Activated B cell treated with CpG ODN at 0.5 μM for 24 hours (primary cell): ENCODE results near the gene TSSK2. TPM values are rescaled to one million over a fixed set of nuclear protein-coding genes. Genes with fewer than 3 reads are reported as not detected.

Source experiments
- ATAC-seq: fragments of 200-7000 bp; cut with Tn5 transposase; one replicate; pipeline ENCODE4 v1.10.0; 2021; ENCODE audit warnings: low read depth, mild to moderate bottlenecking, moderate library complexity
- CTCF ChIA-PET: fragments of 350-600 bp; sonication (Branson Sonifier 250); formaldehyde crosslinking; loops from one replicate; lab custom pipeline; 2021; ENCODE audit warnings: antibody characterized with exemption; lab: Charles Lee
- POLR2A ChIA-PET: fragments of 350-600 bp; sonication (Branson Sonifier 250); formaldehyde crosslinking; loops from one replicate; lab custom pipeline; 2021; ENCODE audit warnings: antibody characterized with exemption; lab: Charles Lee
- DNase-seq: peaks from one replicate; pipeline ENCODE4 v3.0.0; 2022
- H3K27ac Mint-ChIP-seq: one replicate; pipeline ENCODE4 v1.8.0; 2020; ENCODE audit warnings: mixed read lengths
- H3K27me3 Mint-ChIP-seq: one replicate; pipeline ENCODE4 v1.8.0; 2021; ENCODE audit warnings: mixed read lengths
- H3K36me3 Mint-ChIP-seq: one replicate; pipeline ENCODE4 v1.8.0; 2021; ENCODE audit warnings: low read depth, mixed read lengths
- H3K4me1 Mint-ChIP-seq: one replicate; pipeline ENCODE4 v1.8.0; 2021; ENCODE audit warnings: mixed read lengths
- H3K4me3 Mint-ChIP-seq: one replicate; pipeline ENCODE4 v1.8.0; 2020; ENCODE audit warnings: mild to moderate bottlenecking, mixed read lengths
- H3K9me3 Mint-ChIP-seq: one replicate; pipeline ENCODE4 v1.8.0; 2020; ENCODE audit warnings: mixed read lengths
- CTCF ChIP-seq: fragments of 200-600 bp; IDR thresholded peaks from one replicate; pipeline ENCODE4 v1.8.0; 2022; ENCODE audit warnings: antibody characterized with exemption, mild to moderate bottlenecking
- intact Hi-C: fragments of 100-400 bp; cut with micrococcal nuclease; formaldehyde crosslinking; loops from one replicate; pipeline ENCODE4 v1.15.1; 2024
- total RNA-seq: library from RNA; stranded (reverse); gene quantifications from 2 replicates; pipeline ENCODE4 v1.2.3, GENCODE V29; 2022

The TSSK2 gene
- total RNA-seq, 1 donor from 2014 or later = 0.13 TPM

- H3K4me3 Mint-ChIP-seq = peak overlapping the region; percentile 38
- DNase-seq = no peak
- CTCF ChIA-PET = interaction anchor here (0.8 to 1.1 kb wide), 2 partner anchors 25 to 481 kb away, joined by 3 to 4 read pairs; no protein-coding TSS in a partner anchor
- no peak for ATAC-seq
- peaks cover 3% of the 10 kb centered on the region for H3K36me3 Mint-ChIP-seq
- POLR2A ChIA-PET = no interaction called here
- peaks cover 12% of the 10 kb centered on the region for H3K4me1 Mint-ChIP-seq
- no peak overlapping the region for H3K27ac Mint-ChIP-seq
- intact Hi-C loops = loop anchor here (10.0 kb wide), 1 partner anchor 146 kb away; the partner anchor contains the start of gene CLTCL1
- TF ChIP-seq CTCF = no peak
- H3K9me3 Mint-ChIP-seq = no peaks in the 10 kb centered on the region
- peaks cover 38% of the 10 kb centered on the region for H3K27me3 Mint-ChIP-seq
Measured at GRCh38 chr22:19149047-19149883, 18.2 kb downstream of the TSSK2 start.

GRCh38 chr22:19149991-19150390 lies 18.9 kb downstream of the TSSK2 start, which contains the start of gene GSC2:
Gene GSC2 (minus strand): TSS chr22:19150292. CDS start chr22:19150283, 9 bp downstream.
- ATAC-seq (no peak), DNase-seq (no peak)
- peaks cover 36% of the 10 kb centered on the region for H3K27me3 Mint-ChIP-seq
- peaks cover 6% of the 10 kb centered on the region for H3K4me1 Mint-ChIP-seq
- H3K36me3 Mint-ChIP-seq = no peaks in the 10 kb centered on the region
- CTCF ChIA-PET = interaction anchor here (1.1 kb wide), 1 partner anchor 480 kb away, joined by 4 read pairs; no protein-coding TSS in a partner anchor
- POLR2A ChIA-PET = no interaction called here
- H3K27ac Mint-ChIP-seq = no peak within 1 kb of the TSS
- no peaks in the 10 kb centered on the region for H3K9me3 Mint-ChIP-seq
- intact Hi-C loops = loop anchor here (10.0 kb wide), 1 partner anchor 145 kb away; the partner anchor contains the start of gene CLTCL1
- H3K4me3 Mint-ChIP-seq = peak within 1 kb of the TSS; percentile 42
- no peak for TF ChIP-seq CTCF

DNA sequence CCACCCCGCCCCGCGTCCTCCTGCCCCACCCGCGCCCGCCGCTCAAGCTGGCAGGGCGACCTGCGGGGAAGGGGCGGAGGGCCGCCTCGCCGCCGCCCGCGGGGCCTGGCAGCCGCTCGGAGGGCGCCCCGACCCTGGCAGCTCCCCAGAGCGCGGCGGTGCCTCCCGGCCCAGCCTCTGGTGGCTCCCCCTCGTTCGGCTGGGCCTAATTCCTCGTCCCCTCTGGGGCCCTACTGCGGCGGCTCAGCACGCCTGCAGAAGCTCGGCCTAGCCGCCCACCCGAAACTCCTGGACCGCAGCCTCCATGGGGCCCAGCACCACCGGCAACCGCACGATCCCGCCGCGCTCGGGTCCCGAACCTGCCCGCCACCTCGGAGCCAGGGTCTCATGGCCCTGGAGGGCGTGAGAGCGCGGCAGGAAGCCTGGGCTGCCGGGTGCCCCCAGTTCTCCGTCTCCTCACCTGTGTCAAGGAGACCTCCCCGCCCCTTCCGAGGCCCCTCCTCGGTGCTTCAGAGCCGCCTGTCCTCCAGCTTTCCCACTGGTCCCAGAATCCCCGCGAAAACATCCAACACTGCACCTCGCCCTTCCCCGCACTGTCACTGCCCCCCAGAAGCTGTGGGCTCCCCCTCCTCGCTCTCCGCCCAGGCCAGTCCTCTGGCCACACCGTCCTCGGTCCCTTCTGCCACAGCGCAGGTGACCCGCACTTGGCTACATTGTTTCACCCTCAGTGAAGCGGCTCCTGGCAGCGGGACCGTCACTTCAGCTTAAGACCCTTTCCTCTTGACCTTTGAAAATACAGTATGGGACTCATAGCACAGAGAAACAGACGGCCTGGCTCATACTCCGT lies 19.6 kb downstream of the TSSK2 start:
- peaks cover 6% of the 10 kb centered on the region for H3K4me1 Mint-ChIP-seq
- intact Hi-C loops = no loop called here
- no peaks in the 10 kb centered on the region for H3K9me3 Mint-ChIP-seq
- H3K27ac Mint-ChIP-seq = no peak overlapping the region
- H3K4me3 Mint-ChIP-seq = peak overlapping the region; percentile 42
- DNase-seq (no peak), ATAC-seq (no peak)
- ChIA-PET POLR2A (no interaction called here), CTCF (no interaction called here)
- H3K36me3 Mint-ChIP-seq = no peaks in the 10 kb centered on the region
- TF ChIP-seq CTCF = no peak
- peaks cover 36% of the 10 kb centered on the region for H3K27me3 Mint-ChIP-seq

GRCh38 chr22:19151329-19152191 lies 20.5 kb downstream of the TSSK2 start:
- intact Hi-C loops = no loop called here
- ATAC-seq (no peak), DNase-seq (no peak)
- H3K9me3 Mint-ChIP-seq = no peaks in the 10 kb centered on the region
- ChIA-PET CTCF (no interaction called here), POLR2A (interaction anchor here (0.7 kb wide), 1 partner anchor 622 kb away, joined by 10 read pairs; no protein-coding TSS in a partner anchor)
- no peaks in the 10 kb centered on the region for H3K36me3 Mint-ChIP-seq
- no peak overlapping the region for H3K27ac Mint-ChIP-seq
- H3K4me3 Mint-ChIP-seq = peak overlapping the region; percentile 42
- no peak for TF ChIP-seq CTCF
- H3K4me1 Mint-ChIP-seq = peaks cover 6% of the 10 kb centered on the region
- peaks cover 38% of the 10 kb centered on the region for H3K27me3 Mint-ChIP-seq
